GM19328 (cell line): ENCODE results near the gene MAP1S.
"Not testable (repeated sequence)": the region's sequence is repeated elsewhere in the genome, so short reads cannot be mapped to it uniquely, and the experiment has no call there.

ENCODE experiments used
- ATAC-seq: cut with Tn5 transposase; IDR thresholded peaks from one replicate; pipeline ENCODE4 v1.9.1; 2021; ENCODE audit warnings: mild to moderate bottlenecking, moderate library complexity; ENCODE audit not compliant: unreplicated experiment

The MAP1S gene

DNA sequence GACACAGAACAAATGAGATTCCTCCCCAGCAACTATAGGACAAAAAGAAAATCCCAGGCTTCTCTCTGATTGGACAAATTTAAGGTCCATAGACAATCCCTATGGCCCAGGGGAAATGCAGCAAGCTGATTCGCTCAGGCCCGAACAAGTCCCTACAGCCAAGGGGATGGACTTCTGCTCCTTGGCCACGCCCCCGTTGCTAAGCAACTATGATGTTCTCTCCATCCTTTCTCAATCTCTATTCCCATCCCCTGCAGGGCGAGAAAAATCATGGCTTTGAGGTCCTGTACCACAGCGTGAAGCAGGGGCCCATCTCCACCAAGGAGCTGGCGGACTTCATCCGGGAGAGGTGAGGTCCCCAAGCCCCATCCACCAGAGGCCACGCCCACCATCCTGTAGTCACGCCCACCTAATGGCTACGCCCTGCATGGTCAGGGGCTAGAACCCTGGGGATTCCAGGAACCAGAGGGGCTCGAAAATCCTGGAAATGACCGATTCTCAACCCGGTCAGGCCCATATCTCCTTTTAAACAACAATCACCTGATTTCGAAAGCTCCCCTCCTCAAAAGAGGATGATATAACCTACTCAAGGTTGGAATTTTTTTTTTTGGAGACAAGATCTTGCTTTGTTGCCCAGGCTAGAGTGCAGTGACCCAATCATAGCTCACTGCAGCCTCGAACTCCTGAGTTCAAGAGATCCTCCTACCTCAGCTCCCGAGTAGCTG is 43.4 kb downstream of the MAP1S start:
- ATAC-seq, result no peak

DNA sequence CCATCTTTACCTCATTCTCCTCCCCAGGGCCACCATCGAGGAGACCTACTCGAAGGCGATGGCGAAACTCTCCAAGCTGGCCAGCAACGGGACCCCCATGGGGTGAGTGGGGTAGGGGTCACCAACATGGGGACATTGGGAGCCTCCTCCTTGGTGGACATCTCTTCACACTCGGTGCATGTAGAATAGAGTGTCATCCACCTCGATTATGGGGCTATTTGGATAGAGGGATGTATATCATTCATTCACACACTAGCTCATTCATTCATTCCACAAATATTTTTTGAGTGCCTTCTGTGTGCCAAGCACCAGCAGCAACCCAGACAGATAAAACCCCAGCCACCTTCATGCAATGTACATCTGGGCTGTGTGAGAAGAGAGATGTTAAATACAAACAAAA is 45.1 kb downstream of the MAP1S start:
- no peak for ATAC-seq

DNA sequence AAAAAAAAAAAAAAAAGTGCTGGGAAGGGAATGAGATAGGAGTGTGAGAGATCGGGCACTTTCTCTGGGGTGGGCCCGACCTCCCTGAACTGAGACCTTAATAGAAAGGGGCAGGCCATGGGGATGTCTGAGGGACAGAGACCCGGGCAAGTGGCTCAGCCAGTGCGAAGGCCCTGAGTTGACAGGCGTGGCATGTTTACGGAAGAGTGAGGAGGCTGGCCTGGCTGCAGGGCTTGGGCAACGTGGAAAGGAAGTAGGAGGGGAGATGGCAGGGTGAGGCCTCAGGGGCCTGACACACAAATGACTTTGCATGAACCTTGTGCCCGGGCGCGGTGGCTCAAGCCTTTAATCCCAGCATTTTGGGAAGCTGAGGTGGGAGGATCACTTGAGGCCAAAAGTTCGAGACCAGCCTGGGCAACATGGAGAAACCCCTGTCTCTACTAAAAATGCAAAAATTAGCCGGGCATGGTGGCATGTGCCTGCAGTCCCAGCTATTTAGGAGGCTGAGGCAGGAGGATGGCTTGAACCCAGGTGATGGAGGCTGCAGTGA is 45.9 kb downstream of the MAP1S start:
- no peak for ATAC-seq

DNA sequence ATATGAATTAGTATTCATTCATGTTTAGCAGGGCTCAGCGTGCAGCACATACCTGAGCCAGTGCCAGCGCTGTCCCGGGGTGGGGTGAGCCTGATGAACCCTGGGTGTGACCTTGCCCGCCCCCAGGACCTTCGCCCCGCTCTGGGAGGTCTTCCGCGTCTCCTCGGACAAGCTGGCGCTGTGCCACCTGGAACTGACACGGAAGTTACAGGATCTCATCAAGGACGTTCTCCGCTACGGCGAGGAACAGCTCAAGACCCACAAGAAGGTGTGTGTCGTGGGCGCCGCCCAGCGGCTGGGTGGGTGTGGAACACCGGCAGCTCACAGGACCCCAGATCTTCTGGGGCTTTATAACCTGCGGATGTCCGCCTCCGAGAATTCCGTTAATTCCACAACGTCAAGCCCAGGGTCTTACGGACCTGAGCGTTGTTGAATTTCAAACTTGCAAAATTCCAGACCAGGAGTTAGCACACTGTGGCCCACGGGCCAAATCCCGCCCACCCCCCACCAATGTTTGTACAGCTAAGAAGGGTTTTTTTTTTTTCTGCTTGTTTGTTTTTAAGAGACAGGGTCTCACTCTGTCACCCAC is 47.4 kb downstream of the MAP1S start:
- ATAC-seq, result no peak

DNA sequence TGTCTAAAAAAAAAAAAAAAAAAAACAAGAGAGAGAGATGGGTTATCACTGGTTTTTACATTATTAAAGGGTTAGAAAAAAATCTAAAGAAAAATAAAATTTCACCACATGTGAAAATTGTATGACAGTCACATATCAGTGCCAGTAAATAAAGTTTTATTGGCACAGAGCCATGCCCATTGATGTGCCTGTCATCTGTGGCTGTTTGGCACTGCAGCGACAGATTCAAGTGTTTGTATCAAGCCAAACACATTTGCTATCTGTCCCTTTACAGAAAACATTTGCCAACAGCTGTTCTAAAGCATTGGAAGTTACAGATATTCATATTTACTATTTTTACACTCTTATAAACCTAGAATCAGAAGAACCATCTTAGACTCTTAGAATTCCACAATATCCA is 48.3 kb downstream of the MAP1S start:
- no peak for ATAC-seq

DNA sequence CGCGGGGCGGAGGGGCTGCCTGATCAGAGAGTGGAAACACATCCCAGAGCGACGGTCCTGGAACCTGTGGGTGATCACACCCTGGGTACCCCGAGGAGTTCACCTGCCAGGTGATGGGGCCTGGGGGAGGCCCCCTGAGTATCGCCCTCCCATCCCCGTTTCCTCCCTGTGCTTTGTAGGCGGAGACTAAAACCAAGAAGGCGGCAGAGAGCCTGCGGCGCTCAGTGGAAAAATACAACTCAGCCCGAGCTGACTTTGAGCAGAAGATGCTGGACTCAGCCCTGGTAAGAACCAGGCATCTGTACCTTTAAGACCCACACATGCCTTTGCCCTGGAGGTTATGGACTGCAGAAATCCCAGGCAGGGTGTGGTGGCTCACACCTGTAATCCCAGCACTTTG is 51.3 kb downstream of the MAP1S start:
- ATAC-seq, result no peak

DNA sequence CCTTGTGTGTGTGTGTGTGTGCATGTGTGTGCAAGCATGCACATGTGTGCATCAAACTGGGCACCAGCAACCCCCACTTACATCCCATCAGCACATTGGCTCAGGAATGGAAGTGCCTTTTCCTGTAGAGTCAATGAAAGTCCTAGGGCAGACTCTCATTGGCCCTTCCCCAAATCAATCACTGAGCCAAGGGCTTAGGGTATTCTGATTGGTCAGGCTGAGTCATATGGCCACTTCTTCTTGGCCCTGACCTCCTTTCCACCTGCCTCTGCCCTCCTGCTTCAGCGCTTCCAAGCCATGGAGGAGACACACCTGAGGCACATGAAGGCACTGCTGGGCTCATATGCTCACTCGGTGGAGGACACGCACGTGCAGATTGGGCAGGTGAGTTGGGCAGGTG is 52.9 kb downstream of the MAP1S start:
- ATAC-seq, result no peak

DNA sequence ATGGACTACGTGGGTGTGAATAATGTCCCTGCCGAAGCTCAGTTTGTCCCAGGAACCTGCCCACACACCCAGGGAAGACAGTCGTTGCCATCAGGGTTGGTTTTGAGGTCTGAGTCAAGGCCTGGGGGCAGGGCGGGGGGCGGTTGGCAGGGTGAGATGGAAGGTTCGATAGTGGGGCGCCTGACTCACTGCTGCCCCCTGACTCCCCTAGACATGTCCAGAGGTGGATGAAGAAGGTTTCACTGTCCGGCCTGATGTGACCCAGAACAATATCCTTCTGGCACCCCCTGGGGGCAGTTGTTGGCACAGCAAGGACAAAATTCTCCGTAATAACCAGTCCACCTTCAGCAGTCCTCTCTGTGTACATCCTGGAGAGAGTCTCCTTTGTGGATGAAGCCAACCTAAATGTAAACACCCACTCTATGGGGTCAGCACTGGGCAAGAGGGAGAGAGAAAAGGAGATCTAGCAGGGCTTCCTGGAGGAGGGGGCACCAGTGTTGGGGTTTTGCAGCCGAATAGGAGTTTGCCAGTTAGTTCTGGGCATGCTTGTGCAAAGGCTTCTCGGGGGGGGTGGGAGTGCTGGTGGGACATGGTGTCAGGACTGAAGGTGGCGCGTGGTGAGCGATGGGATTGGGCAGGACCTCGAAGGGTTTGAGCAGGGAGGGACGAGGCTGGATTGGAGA is 56.1 kb downstream of the MAP1S start:
- no peak for ATAC-seq

DNA sequence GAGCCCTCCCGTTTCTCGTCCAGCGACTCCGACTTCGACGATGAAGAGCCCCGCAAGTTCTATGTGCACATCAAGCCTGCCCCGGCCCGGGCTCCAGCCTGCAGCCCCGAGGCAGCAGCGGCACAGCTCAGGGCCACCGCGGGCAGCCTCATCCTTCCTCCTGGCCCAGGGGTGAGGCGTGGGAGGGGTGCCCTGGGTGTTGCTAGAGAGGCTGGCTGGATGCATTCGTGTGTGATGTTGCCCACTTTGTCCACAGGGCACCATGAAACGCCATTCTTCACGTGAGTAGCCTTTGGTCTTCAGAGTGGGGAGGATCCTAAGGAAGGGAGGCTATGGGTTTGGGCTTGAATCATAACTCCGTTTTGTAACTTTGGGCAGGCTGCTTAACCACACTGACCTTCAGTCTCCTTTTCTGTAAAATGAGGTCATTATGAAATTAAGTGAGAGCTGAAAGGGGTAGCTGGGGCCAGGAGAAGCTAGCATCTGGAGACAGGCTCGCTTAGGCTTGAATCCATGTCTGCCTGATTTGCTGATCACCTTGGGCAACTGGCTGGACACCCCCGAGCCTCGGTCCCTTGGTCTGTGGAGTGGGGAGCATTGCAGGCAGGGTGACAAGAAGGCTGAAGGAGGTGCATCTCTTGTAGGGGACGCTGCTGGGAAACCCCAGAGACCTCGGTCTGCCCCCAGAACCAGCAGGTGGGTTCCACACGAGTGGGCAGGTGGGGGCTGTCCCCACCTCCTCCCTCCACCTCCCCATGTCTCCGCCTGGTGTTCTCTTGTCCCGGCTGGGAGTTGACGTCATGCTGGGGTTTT is 56.9 kb downstream of the MAP1S start:
- peak; percentile 44 for ATAC-seq

DNA sequence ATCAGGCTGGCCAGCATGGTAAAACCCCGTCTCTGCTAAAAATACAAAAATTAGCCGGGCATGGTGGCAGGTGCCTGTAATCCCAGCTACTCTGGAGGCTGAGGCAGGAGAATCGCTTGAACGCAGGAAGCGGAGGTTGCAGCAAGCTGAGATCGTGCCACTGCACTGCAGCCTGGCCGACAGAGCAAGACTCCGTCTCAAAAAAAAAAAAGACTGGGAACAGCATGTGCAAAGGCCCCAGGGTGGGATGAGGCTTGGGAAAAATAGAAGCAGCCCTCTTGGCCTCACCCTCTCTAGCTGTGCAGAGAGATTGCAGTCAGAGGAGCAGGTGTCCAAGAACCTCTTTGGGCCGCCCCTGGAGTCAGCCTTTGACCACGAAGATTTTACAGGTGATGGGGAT is 58.6 kb downstream of the MAP1S start:
- ATAC-seq, result not testable (repeated sequence)

DNA sequence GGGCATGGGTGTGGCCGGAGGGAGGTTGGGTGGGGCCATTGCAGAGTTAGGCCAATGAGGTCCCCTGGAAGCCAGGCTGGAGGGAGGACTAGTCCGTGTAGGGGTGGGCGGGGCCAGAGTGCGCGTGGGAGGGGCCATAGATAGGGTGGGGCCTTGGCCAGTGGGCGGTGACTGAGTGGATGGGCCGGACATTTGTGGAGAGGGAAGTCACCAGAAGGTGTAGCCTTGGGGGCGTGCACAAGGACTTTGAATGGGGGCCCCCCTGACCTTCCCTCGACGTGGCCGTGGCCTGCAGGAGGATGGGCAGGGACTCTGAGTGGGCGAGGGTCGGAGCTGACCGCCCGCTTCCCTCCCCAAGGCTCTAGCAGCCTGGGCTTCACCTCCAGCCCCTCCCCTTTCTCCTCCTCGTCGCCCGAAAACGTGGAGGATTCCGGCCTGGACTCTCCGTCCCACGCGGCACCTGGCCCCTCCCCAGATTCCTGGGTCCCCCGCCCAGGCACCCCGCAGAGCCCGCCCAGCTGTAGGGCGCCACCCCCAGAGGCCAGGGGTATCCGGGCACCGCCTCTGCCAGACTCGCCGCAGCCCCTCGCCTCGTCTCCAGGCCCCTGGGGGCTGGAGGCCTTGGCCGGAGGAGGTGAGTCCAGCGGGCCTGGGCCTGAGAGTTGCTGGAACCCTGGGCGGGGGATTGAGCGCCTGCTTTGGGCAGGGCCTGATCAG is 59.1 kb downstream of the MAP1S start:
- ATAC-seq, result no peak

DNA sequence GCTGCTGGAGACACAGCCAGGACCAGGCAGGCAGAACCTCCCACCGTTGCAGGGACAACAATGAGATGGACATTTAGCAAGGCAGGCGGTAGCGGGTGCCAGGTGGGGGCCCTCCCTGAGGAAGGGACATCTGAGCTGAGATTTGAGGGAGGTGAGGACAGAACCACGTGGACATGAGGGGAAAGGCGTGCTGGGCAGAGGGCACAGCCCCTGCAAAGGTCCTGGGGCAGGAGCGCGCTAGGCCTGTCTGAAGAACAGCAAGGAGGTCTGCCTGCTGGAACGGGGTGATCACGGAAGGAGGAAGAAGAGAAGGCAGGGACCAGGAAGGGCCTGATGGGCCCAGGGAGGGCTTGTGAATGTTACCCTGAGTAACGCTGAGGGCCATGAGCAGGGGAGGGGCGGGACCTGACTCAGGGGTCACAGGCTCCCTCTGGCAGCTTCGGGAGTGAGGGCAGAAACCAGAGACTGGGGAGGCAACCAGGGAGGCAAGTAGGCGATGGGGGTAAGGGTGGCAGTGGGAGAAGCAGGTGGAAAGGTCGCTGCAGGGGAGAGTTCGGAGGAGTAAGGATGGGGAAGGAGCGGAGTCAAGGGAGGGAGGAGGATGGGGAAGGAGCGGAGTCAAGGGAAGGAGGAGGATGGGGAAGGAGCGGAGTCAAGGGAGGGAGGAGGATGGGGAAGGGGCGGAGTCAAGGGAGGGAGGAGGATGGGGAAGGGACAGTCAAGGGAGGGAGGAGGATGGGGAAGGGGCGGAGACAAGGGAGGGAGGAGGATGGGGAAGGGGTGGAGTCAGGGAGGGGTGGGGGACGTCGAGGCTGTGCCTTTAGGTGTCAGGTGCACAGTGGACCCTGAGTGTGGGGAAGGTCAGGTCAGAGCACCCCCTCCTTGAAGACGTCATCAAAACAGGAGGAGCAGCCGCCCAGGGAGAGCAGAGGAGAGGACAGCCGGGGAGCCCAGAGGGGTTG is 60.0 kb downstream of the MAP1S start:
- ATAC-seq, result no peak

DNA sequence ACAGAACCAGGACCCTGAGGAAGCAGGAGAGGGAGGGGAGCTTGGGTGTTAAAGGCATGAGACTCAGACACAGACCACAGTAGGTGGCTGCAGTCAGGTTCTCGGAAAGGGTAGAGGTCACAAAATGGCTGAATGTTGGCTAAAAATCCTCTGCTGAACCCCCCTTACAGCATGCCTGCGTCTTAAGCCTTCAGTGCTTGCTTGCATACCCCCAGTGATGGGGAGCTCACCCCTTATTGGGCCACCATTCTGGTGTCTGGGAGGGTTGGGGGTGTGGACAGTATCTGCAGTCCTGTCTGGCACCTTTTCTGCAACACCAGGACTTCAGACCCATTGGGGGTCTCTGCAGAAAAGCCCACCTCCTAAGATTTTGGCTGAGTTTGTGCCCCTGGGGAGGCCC is 61.5 kb downstream of the MAP1S start:
- ATAC-seq, result no peak

DNA sequence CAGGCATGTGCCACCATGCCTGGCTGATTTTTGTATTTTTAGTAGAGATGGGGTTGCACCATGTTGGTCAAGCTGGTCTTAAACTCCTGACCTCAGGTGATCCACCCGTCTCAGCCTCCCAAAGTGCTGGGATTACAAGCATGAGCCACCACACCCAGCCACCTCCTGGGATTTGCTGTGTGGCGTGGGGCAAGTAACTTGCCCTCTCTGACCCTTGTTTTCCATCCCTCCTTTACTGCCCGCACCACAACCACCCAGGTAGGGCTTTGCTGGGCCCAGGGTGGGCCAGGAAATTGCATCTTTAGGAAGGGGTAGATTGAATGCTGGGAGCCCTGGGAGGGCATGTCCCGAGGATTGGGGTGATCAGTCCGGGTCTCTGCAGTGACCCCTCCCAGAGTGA is 64.4 kb downstream of the MAP1S start:
- not testable (repeated sequence) for ATAC-seq
